22Rv1 (cell line): ENCODE results near the gene FHIT.

Experiments used
- CTCF ChIP-seq: fragments of 450-650 bp; IDR thresholded peaks from 2 replicates; pipeline ENCODE4 v1.5.1; 2017; ENCODE audit warnings: mild to moderate bottlenecking
- ZFX ChIP-seq: fragments of 450-650 bp; IDR thresholded peaks from 2 replicates; pipeline ENCODE4 v1.6.1; 2017; ENCODE audit warnings: antibody characterized with exemption, borderline replicate concordance

- TF ChIP-seq CTCF (peak; percentile 71), ZFX (no peak)
These were observed 496.2 kb downstream of the FHIT start for GRCh38 chr3:60755094-60755493.
